GM12878 (cell line): ENCODE data around the gene CGB5. TPM values are rescaled to one million over a fixed set of nuclear protein-coding genes. Genes with fewer than 3 reads are reported as not detected.

Source experiments
- ASH2L ChIP-seq: fragments of 300-600, 200-600 bp; sonication (generic); IDR thresholded peaks from 2 replicates; pipeline ENCODE4 v1.6.1; 2017; ENCODE audit warnings: low read depth, mild to moderate bottlenecking, borderline replicate concordance
- ATF7 ChIP-seq: fragments of 450-650 bp; IDR thresholded peaks from 2 replicates; pipeline ENCODE4 v1.6.1; 2016; ENCODE audit warnings: low read depth, mild to moderate bottlenecking
- BMI1 ChIP-seq: fragments of 450-650 bp; IDR thresholded peaks from 2 replicates; pipeline ENCODE4 v1.6.1; 2016; ENCODE audit warnings: mild to moderate bottlenecking, moderate library complexity, borderline replicate concordance
- CBX5 ChIP-seq: sonication (generic); IDR thresholded peaks from 2 replicates; pipeline ENCODE4 v1.6.1; 2016; ENCODE audit warnings: low read depth, moderate library complexity, mild to moderate bottlenecking, inconsistent platforms
- EED ChIP-seq: sonication (generic); IDR thresholded peaks from 2 replicates; pipeline ENCODE4 v1.6.1; 2016; ENCODE audit warnings: antibody characterized with exemption, low read depth
- ETV6 ChIP-seq, 2 experiments: fragments of 450-650 bp in 1 of 2; IDR thresholded peaks in 1 of 2; conservative IDR thresholded peaks in 1 of 2; 2 replicates each; pipeline ENCODE4 v1.6.1; 2014; ENCODE audit warnings: antibody characterized with exemption in 1 of 2, borderline replicate concordance in 1 of 2, low read depth in 1 of 2, mild to moderate bottlenecking in 1 of 2, moderate library complexity in 1 of 2
- FOXM1 ChIP-seq: IDR thresholded peaks from 2 replicates; pipeline ENCODE4 v1.6.1; 2012; ENCODE audit warnings: low read depth, mild to moderate bottlenecking, inconsistent platforms, low read length, moderate library complexity
- IRF4 ChIP-seq: IDR thresholded peaks from 2 replicates; pipeline ENCODE4 v1.6.1; 2011; ENCODE audit warnings: low read depth, low read length
- JUNB ChIP-seq: IDR thresholded peaks from 2 replicates; pipeline ENCODE4 v1.6.1; 2016; ENCODE audit warnings: antibody characterized with exemption, mild to moderate bottlenecking
- MEF2A ChIP-seq: IDR thresholded peaks from 2 replicates; pipeline ENCODE4 v1.6.1; 2011; ENCODE audit warnings: low read depth, mild to moderate bottlenecking, low read length, moderate library complexity; ENCODE audit not compliant: insufficient read depth
- NFYA ChIP-seq: IDR thresholded peaks from 2 replicates; pipeline ENCODE4 v1.6.1; 2011; ENCODE audit warnings: low read depth, mild to moderate bottlenecking, low read length, improper control_type of control experiment, borderline replicate concordance
- NR2C2 ChIP-seq: IDR thresholded peaks from 2 replicates; pipeline ENCODE4 v1.6.1; 2011; ENCODE audit warnings: borderline replicate concordance, low read depth; ENCODE audit not compliant: control insufficient read depth, insufficient read length
- RELA ChIP-seq: fragments of 450-650 bp; IDR thresholded peaks from 2 replicates; pipeline ENCODE4 v1.8.0; 2014; ENCODE audit warnings: borderline replicate concordance; ENCODE audit not compliant: partially characterized antibody
- SIN3A ChIP-seq: IDR thresholded peaks from 2 replicates; pipeline ENCODE4 v1.6.1; 2012; ENCODE audit warnings: low read depth, low read length, improper control_type of control experiment
- SPI1 ChIP-seq: IDR thresholded peaks from 2 replicates; pipeline ENCODE4 v1.6.1; 2011; ENCODE audit warnings: low read depth, mild to moderate bottlenecking, low read length, moderate library complexity, borderline replicate concordance; ENCODE audit not compliant: insufficient read depth
- WRNIP1 ChIP-seq: IDR thresholded peaks from 2 replicates; pipeline ENCODE4 v1.6.1; 2011; ENCODE audit warnings: low read depth, low read length, improper control_type of control experiment, borderline replicate concordance
- polyA plus RNA-seq, 11 experiments: library from polyadenylated mRNA; depleted of rRNA in 4 of 11; unstranded in 6 of 11; stranded (reverse) in 5 of 11; fragments of >200 nt; fragmentation: Nextera tagmentation in 4 of 11; fragmentation: Illumina TruSeq in 1 of 11; extraction: Ambion mirVana in 4 of 11; extraction: Trizol in 1 of 11; gene quantifications; 1 replicate in 1 of 11; 2 replicates in 10 of 11; pipeline versions ENCODE4 v1.2.1 to v1.2.3, GENCODE V29; 2011 to 2016; ENCODE audit warnings: inconsistent platforms in 2 of 11, missing spikeins in 2 of 11, low read depth in 1 of 11
- total RNA-seq, 4 experiments: library from RNA; depleted of rRNA in 3 of 4; stranded (reverse); fragments of >200 nt in 3 of 4; fragmentation: Illumina TruSeq in 1 of 4; extraction: Trizol in 1 of 4; gene quantifications; 2 replicates each; pipeline versions ENCODE4 v1.2.1 to v1.2.3, GENCODE V29; 2013 to 2021
- TF ChIP-seq, protein P1 (sequence below): fragments of 450-650 bp; IDR thresholded peaks from 2 replicates; pipeline ENCODE4 v1.6.1; 2018; ENCODE audit warnings: mild to moderate bottlenecking, low read depth, moderate library complexity; ENCODE audit not compliant: partially characterized antibody
- TF ChIP-seq, protein P2 (sequence below): fragments of 450-650 bp; IDR thresholded peaks from 2 replicates; pipeline ENCODE4 v1.6.1; 2017; ENCODE audit warnings: borderline replicate concordance
- TF ChIP-seq, protein P3 (sequence below): IDR thresholded peaks from 2 replicates; pipeline ENCODE4 v1.6.1; 2011; ENCODE audit warnings: borderline replicate concordance, low read depth, mild to moderate bottlenecking, moderate library complexity, low read length; ENCODE audit not compliant: insufficient read depth, poor library complexity, severe bottlenecking
- TF ChIP-seq, protein P4 (sequence below): fragments of 450-650 bp; IDR thresholded peaks from 2 replicates; pipeline ENCODE4 v1.6.1; 2016; ENCODE audit warnings: mild to moderate bottlenecking
- TF ChIP-seq, protein P5 (sequence below): IDR thresholded peaks from 2 replicates; pipeline ENCODE4 v1.6.1; 2011; ENCODE audit warnings: low read depth, low read length, improper control_type of control experiment, borderline replicate concordance

Gene CGB5
- total and polyA plus RNA-seq, 10 of the 15 experiments (the other 5 are each of a cell fraction or from before 2014, with no cell fraction given) = not detected

DNA sequence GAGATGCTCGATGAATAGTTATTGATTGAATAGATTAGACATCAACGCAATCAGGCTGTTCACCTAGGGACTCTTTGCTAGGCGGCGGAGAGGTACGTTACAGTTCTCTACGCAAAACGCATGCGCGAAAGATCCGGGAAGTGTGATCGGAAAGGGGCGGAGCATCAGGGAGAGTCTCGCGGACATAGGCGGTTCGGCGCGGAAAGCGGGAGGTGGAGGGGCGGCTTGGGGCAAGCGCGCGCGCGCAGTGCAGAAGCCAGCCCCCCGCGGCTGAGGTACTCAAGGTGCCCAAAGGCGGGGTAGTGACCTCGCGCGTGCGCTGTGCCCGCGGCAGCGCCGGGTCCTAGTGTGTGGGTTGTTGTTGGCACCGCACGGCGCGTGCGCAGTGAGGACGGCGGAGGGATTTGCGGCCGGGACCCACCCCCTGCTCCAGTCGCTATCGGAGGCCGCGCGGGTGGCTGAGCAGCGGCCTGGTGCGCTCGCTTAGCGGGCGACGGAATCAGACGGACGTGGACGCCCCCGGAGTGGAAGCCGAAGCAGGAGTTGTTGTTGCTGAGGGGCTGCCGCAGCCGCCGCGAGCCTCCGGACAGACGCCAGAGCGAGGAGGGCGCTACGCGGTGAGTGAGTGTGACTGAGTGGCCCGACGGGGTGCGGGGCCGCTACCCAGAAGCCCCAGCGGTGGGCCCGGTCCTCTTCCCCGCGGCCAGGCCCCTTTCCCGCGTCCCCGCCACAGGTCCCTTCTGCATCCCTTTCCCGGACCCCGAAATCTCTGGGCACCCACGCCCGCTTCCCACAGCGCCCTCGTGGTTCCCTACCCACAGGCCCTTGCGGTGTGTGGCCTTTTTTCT is 41.6 kb downstream of the CGB5 start, which contains the start of gene SNRNP70 (continued):
- TF ChIP-seq, protein P1, sequence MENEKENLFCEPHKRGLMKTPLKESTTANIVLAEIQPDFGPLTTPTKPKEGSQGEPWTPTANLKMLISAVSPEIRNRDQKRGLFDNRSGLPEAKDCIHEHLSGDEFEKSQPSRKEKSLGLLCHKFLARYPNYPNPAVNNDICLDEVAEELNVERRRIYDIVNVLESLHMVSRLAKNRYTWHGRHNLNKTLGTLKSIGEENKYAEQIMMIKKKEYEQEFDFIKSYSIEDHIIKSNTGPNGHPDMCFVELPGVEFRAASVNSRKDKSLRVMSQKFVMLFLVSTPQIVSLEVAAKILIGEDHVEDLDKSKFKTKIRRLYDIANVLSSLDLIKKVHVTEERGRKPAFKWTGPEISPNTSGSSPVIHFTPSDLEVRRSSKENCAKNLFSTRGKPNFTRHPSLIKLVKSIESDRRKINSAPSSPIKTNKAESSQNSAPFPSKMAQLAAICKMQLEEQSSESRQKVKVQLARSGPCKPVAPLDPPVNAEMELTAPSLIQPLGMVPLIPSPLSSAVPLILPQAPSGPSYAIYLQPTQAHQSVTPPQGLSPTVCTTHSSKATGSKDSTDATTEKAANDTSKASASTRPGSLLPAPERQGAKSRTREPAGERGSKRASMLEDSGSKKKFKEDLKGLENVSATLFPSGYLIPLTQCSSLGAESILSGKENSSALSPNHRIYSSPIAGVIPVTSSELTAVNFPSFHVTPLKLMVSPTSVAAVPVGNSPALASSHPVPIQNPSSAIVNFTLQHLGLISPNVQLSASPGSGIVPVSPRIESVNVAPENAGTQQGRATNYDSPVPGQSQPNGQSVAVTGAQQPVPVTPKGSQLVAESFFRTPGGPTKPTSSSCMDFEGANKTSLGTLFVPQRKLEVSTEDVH = no peak
- no peak for TF ChIP-seq JUNB
- TF ChIP-seq CBX5 = no peak
- TF ChIP-seq, protein P2, sequence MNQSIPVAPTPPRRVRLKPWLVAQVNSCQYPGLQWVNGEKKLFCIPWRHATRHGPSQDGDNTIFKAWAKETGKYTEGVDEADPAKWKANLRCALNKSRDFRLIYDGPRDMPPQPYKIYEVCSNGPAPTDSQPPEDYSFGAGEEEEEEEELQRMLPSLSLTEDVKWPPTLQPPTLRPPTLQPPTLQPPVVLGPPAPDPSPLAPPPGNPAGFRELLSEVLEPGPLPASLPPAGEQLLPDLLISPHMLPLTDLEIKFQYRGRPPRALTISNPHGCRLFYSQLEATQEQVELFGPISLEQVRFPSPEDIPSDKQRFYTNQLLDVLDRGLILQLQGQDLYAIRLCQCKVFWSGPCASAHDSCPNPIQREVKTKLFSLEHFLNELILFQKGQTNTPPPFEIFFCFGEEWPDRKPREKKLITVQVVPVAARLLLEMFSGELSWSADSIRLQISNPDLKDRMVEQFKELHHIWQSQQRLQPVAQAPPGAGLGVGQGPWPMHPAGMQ = no peak
- TF ChIP-seq EED = peak; percentile 18; the same call in 1 of the 2 replicates
- TF ChIP-seq, protein P3, sequence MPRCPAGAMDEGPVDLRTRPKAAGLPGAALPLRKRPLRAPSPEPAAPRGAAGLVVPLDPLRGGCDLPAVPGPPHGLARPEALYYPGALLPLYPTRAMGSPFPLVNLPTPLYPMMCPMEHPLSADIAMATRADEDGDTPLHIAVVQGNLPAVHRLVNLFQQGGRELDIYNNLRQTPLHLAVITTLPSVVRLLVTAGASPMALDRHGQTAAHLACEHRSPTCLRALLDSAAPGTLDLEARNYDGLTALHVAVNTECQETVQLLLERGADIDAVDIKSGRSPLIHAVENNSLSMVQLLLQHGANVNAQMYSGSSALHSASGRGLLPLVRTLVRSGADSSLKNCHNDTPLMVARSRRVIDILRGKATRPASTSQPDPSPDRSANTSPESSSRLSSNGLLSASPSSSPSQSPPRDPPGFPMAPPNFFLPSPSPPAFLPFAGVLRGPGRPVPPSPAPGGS = no peak
- TF ChIP-seq IRF4 = peak; percentile 50; the same call in 1 of the 2 replicates
- TF ChIP-seq ETV6 (conservative IDR thresholded peaks at IDR 0.05 in 1 of 2, IDR thresholded peaks at IDR 0.05 in 1 of 2; ENCODE audit: borderline replicate concordance in 1 of 2, low read depth in 1 of 2) = 0 out of 4 replicates have a peak, but pooled peaks of 1 of the 2 experiments have one; percentile 38
- TF ChIP-seq SPI1 = no peak
- TF ChIP-seq ATF7 = no peak
- TF ChIP-seq RELA = no peak
- TF ChIP-seq SIN3A = peak; percentile 71; the same call in 1 of the 2 replicates
- TF ChIP-seq, protein P4, sequence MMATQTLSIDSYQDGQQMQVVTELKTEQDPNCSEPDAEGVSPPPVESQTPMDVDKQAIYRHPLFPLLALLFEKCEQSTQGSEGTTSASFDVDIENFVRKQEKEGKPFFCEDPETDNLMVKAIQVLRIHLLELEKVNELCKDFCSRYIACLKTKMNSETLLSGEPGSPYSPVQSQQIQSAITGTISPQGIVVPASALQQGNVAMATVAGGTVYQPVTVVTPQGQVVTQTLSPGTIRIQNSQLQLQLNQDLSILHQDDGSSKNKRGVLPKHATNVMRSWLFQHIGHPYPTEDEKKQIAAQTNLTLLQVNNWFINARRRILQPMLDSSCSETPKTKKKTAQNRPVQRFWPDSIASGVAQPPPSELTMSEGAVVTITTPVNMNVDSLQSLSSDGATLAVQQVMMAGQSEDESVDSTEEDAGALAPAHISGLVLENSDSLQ = peak; percentile 31; the same call in 1 of the 2 replicates
- no peak for TF ChIP-seq BMI1
- TF ChIP-seq, protein P5, sequence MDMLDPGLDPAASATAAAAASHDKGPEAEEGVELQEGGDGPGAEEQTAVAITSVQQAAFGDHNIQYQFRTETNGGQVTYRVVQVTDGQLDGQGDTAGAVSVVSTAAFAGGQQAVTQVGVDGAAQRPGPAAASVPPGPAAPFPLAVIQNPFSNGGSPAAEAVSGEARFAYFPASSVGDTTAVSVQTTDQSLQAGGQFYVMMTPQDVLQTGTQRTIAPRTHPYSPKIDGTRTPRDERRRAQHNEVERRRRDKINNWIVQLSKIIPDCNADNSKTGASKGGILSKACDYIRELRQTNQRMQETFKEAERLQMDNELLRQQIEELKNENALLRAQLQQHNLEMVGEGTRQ = no peak
- 0 out of 2 replicates have a peak, but pooled peaks have one; percentile 48 for TF ChIP-seq ASH2L
- no peak for TF ChIP-seq FOXM1
- 0 out of 2 replicates have a peak, but pooled peaks have one; percentile 46 for TF ChIP-seq WRNIP1
- no peak for TF ChIP-seq NR2C2
- TF ChIP-seq MEF2A = no peak
- TF ChIP-seq NFYA = no peak
